K562 treated with DMSO at 1 percent for 24 hours (cell line): ENCODE data around the gene BDH2. TPM values are rescaled to one million over a fixed set of nuclear protein-coding genes. Genes with fewer than 3 reads are reported as not detected.

Source experiments
- total RNA-seq: library from RNA; unstranded; fragments of 300-600 nt; gene quantifications from 2 replicates; pipeline ENCODE4 v1.2.3, GENCODE V29; 2022; ENCODE audit warnings: low read depth; ENCODE audit not compliant: insufficient read depth

Gene BDH2
- total RNA-seq = 9.5 and 10.2 TPM in 2 replicates

DNA sequence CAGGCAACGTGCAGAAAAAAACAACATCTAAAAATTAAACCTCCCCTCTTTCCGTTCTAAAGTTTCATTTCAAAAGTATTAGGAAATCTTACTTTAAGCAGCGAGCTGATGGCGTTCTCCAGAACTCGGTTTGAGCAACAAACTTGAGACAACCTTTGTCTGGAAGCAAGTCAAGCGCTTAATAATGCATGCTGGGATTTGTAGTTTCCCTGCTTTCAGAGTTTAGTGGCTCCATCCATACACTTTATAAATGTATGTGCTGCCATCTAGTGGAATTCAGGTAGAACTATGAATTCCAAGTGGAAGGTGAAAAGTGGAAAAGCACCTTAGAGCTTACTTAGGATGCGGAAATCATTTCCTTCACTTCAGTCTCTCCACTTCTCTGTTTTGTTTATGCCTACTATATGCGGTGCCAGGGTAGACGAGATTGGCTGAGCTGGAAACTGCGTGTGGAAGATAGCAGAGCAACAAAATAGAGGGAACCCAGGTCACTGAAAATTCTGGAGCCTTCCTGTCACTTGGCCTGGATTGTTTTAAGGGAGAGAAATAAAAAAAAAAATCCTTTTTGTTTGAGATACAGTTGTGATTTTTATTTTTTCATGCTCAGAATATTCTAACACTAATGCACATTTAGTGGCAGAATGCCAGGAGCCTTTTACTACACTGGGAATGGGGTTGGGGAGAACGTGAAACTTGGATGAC, at the start of gene BDH2:
BDH2 (minus strand) TSS at position 144 of the 702 bp plus-strand sequence. CDS start 3,580 bp downstream, outside the sequence.

DNA sequence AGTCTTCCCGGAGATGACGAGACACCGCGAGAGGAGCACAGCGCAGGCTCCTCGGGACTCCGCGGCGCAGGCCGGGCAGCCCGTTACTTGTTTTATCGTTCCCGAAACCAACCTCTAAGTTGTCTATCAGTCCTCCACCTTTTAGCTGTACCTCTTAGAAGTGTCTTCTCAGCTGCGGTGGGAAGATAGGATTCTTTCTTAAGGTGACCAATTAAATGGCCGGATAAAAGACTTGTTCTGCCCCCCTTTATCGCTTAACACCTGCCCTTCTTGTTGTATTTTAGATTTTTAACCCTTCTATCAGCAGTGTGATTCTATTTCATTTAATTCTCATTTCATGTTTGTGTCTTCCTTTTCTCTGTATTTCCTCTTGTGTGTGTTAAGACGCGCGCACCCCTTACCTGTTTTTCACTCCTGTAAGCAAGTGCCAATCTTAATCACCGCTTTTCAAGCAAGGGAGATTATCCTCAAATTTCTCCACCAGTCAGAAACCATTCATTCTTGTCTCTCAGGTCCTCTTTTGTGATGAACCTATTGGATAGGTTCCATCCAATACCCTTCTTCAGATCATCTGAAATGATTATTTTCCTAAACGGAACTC, 22.8 kb downstream of the BDH2 start, which contains the start of gene SLC9B2:
SLC9B2 (minus strand) TSS at position 15 of the 601 bp plus-strand sequence. CDS start 9,211 bp downstream, outside the sequence.

Other genes with a start within 250 kb of the BDH2 start
- 34.4 and 41.7 TPM in 2 replicates for gene CISD2, start 230.8 kb downstream of the BDH2 start, total RNA-seq
- not detected in 2 replicates for gene SLC9B1, start 80.1 kb downstream of the BDH2 start, total RNA-seq
- 6.1 and 6.5 TPM in 2 replicates for gene SLC9B2, start 23.1 kb downstream of the BDH2 start, total RNA-seq
- gene CENPE, start 98.5 kb upstream of the BDH2 start, total RNA-seq = 10.2 and 13.4 TPM in 2 replicates